Astrocyte (in vitro differentiated cells and primary cell): ENCODE data around the gene IL16.

Experiments used
- EZH2 ChIP-seq: IDR thresholded peaks from 2 replicates; pipeline ENCODE4 v1.6.1; 2012; ENCODE audit warnings: mild to moderate bottlenecking, low read length, inconsistent platforms; ENCODE audit not compliant: insufficient read depth
- TF ChIP-seq, protein P1 (sequence below): IDR thresholded peaks from 2 replicates; pipeline ENCODE4 v1.5.1; 2011; ENCODE audit warnings: low read depth, mild to moderate bottlenecking, inconsistent platforms, low read length, moderate library complexity; ENCODE audit not compliant: insufficient read depth

- TF ChIP-seq, protein P1, sequence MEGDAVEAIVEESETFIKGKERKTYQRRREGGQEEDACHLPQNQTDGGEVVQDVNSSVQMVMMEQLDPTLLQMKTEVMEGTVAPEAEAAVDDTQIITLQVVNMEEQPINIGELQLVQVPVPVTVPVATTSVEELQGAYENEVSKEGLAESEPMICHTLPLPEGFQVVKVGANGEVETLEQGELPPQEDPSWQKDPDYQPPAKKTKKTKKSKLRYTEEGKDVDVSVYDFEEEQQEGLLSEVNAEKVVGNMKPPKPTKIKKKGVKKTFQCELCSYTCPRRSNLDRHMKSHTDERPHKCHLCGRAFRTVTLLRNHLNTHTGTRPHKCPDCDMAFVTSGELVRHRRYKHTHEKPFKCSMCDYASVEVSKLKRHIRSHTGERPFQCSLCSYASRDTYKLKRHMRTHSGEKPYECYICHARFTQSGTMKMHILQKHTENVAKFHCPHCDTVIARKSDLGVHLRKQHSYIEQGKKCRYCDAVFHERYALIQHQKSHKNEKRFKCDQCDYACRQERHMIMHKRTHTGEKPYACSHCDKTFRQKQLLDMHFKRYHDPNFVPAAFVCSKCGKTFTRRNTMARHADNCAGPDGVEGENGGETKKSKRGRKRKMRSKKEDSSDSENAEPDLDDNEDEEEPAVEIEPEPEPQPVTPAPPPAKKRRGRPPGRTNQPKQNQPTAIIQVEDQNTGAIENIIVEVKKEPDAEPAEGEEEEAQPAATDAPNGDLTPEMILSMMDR: no peak
- TF ChIP-seq EZH2: no peak
Observed at GRCh38 chr15:81281456-81281735, 84.7 kb downstream of the IL16 start.
